HG03095 (cell line): Measurements from ENCODE around the gene FHIP1B.

ENCODE experiments used
- ATAC-seq: cut with Tn5 transposase; IDR thresholded peaks from one replicate; pipeline ENCODE4 v1.9.1; 2021; ENCODE audit warnings: moderate library complexity; ENCODE audit not compliant: unreplicated experiment

Gene FHIP1B

GRCh38 chr11:6203327-6203726 is 31.1 kb downstream of the FHIP1B start:
- peak; percentile 72 for ATAC-seq

DNA sequence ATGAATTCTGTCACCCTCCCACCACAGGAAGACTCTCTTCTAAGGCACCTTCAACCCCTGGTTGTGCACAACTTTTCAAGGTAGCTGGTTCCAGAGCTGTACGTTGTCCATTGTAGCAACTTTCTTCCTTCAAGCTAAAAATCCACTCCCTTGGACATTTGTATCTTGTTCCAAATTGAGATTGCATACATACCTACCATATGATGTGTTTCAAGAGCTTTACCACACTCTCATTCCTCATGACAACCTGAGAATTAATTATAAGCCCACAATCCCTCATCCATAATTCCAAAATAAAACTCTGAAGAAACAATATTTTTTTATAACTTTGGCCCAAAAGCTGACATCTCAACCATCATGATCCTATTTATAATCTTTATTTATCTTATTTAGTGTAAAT is 32.4 kb downstream of the FHIP1B start:
- ATAC-seq = no peak

DNA sequence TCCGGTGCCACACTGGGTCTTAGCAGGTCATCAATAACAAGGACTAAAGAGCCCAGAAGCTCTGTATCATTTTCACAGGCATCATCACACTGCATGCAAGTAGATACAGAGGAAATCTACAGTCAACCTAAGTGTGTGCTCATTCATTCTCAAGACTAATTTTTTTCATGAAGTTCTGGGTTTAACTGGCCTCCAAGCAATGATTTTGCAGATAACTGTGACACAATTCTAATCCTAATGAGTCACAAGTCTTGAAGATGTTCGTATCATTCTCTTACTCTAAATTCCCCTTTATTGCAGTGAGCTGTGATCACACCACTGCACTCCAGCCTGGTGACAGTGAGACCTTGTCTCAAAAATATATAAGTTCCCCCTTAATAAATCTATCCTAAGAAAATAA is 33.0 kb downstream of the FHIP1B start:
- no peak for ATAC-seq

DNA sequence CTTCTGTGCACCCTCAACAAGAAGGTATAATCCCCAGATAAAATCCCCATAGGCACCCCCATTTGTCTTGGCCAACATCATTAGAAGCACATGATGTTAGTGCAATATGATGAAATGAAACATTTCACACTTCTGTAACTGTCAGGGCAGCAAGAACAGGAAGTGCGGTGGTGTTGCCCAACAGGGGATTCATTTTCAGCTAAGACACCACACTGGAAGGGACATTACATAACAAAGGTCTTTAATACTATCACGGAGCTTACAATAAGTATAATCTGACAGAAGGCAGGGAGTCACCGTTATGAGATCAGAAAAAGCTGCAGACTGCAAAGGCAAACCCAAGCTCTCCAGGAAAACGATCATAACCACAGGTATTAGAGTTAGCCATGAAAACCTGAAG is 33.5 kb downstream of the FHIP1B start:
- no peak for ATAC-seq

GRCh38 chr11:6199174-6199810 is 35.1 kb downstream of the FHIP1B start, which contains the start of gene OR52W1:
Gene OR52W1 (plus strand): TSS chr11:6199224. CDS start chr11:6199224, 0 bp downstream.
- ATAC-seq = no peak

DNA sequence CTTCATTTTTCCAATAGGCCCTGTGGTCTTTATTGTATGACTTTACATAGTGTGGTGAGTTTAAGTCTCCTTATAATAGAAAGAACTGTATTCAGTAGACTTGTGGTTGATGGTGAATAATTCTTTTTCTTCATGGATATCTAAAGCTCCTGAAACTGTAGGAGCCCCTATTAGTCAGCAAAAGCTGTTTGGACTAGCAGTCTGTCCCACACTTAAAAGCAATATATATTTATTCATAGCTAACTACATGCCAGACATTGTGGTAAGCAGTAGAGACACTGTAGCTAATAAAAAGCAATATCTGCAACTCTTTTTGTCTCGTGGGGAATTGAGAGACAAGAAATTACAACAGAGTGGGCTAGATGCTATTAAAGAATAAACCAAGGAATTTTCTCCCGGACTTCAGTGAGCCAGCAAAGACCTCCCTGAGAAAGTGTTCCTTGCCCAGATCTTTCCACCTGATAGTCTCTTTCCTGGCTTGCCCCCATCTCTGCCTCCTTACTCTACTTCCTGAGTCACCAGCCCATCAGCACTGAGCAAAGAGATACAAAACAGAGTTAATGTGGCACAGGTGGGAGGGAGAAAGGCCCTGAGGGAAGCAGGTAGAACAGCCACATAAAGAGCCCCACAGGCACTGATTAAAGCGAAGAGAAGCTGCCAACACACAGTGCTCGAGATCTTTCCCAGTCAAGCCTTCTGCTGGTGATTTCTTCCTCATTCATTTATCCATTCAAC is 36.8 kb downstream of the FHIP1B start:
- no peak for ATAC-seq

DNA sequence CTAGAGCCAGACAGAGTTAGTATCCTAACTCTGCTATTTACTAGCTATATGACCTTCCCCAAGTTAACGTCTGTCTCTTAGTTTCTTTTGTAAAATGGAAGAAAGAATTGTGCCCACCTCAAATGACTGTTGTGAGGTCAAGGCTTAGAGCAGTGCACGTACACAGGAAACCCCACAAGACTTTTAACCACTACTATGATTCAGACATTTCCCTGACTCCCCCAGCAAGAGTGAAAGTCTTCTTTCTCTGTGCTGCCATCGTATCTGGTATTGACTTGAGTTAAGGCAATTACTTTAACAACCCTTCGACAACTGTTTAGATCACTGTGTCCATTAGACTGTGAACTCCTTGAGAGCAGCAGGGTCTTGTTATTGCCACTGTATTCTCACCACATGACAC is 38.0 kb downstream of the FHIP1B start:
- no peak for ATAC-seq

GRCh38 chr11:6194065-6194581 is 40.3 kb downstream of the FHIP1B start:
- ATAC-seq = no peak

- no peak for ATAC-seq
Observed at GRCh38 chr11:6191742-6192141, 42.7 kb downstream of the FHIP1B start.

- ATAC-seq = no peak
Observed at GRCh38 chr11:6175440-6175839, 59.0 kb downstream of the FHIP1B start.

DNA sequence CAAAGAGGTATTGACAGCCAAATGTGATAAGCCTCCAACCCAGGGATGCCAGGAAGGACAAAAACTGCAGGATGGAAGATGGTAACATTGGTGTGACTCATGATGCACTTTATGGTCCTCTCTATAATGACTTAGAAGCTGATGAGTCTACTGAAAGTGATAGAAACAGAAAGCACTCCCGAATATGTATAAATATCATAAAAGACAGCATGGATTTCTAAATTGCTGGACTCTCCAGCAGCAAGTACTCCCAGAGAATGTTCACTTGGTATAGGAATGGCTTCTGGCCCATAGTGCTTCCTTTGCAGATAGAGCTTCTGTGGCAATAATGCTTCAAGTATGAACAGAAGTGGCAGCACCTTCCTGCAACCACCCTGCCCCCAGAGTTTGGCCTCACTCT is 64.2 kb downstream of the FHIP1B start, which contains the start of gene OR52B2:
Gene OR52B2 (minus strand): TSS at position 101 of the 400 bp plus-strand sequence. CDS start 0 bp downstream, at position 101.
- no peak for ATAC-seq
